Activated CD4-positive, alpha-beta memory T cell treated with anti-CD3 and anti-CD28 coated beads for 36 hours (primary cell): ENCODE results near the gene FAM9C. TPM values are rescaled to one million over a fixed set of nuclear protein-coding genes. Genes with fewer than 3 reads are reported as not detected.
"Not testable (repeated sequence)": the region's sequence is repeated elsewhere in the genome, so short reads cannot be mapped to it uniquely, and the experiment has no call there.

Source experiments
- CTCF ChIA-PET: fragments of 350-600 bp; sonication (Branson Sonifier 250); formaldehyde crosslinking; loops from one replicate; lab custom pipeline; 2021; ENCODE audit warnings: antibody characterized with exemption, inconsistent platforms; lab: Charles Lee
- POLR2A ChIA-PET: fragments of 350-600 bp; sonication (Branson Sonifier 250); formaldehyde crosslinking; loops from one replicate; lab custom pipeline; 2021; ENCODE audit warnings: antibody characterized with exemption; lab: Charles Lee
- DNase-seq: peaks from one replicate; pipeline ENCODE4 v3.0.0-alpha.2; 2020
- H3K27ac Mint-ChIP-seq: one replicate; pipeline ENCODE4 v1.8.0; 2021; ENCODE audit warnings: mixed read lengths
- H3K27me3 Mint-ChIP-seq: one replicate; pipeline ENCODE4 v1.8.0; 2021; ENCODE audit warnings: mixed read lengths
- H3K36me3 Mint-ChIP-seq: one replicate; pipeline ENCODE4 v1.8.0; 2021; ENCODE audit warnings: mixed read lengths
- H3K4me1 Mint-ChIP-seq: one replicate; pipeline ENCODE4 v1.8.0; 2021; ENCODE audit warnings: low read depth, mixed read lengths
- H3K4me3 Mint-ChIP-seq: one replicate; pipeline ENCODE4 v1.8.0; 2021; ENCODE audit warnings: mild to moderate bottlenecking, mixed read lengths
- H3K9me3 Mint-ChIP-seq: one replicate; pipeline ENCODE4 v1.8.0; 2021; ENCODE audit warnings: mixed read lengths
- intact Hi-C: fragments of 100-400 bp; cut with micrococcal nuclease; formaldehyde crosslinking; loops from one replicate; pipeline ENCODE4 v1.15.1; 2023
- total RNA-seq, 2 experiments: library from RNA; stranded (reverse); gene quantifications; one replicate each; pipeline ENCODE4 v1.2.3, GENCODE V29; 2021

FAM9C gene
- total RNA-seq, 2 experiments from 2014 or later = 0.05 TPM; not detected in 1

GRCh38 chrX:13076176-13076961 lies 31.9 kb upstream of the FAM9C start:
- Mint-ChIP-seq H3K4me3 (no peak overlapping the region), H3K36me3 (no peaks in the 10 kb centered on the region), H3K4me1 (peaks cover 64% of the 10 kb centered on the region), H3K9me3 (no peaks in the 10 kb centered on the region), H3K27me3 (no peaks in the 10 kb centered on the region), H3K27ac (peak overlapping the region; percentile 83)
- POLR2A ChIA-PET = interaction anchor here (0.8 to 4.4 kb wide), 19 partner anchors 9 to 130 kb away, joined by 3 to 40 read pairs (median 5); partner anchors contain the start of gene TMSB4X
- DNase-seq = no peak
- CTCF ChIA-PET = interaction anchor here (0.8 to 2.1 kb wide), 6 partner anchors 11 to 129 kb away, joined by 3 to 13 read pairs (median 4); no protein-coding TSS in a partner anchor
- intact Hi-C loops = loop anchor here (1.0 to 5.0 kb wide), 7 partner anchors 11 to 91 kb away; partner anchors contain the start of gene FAM9C

DNA sequence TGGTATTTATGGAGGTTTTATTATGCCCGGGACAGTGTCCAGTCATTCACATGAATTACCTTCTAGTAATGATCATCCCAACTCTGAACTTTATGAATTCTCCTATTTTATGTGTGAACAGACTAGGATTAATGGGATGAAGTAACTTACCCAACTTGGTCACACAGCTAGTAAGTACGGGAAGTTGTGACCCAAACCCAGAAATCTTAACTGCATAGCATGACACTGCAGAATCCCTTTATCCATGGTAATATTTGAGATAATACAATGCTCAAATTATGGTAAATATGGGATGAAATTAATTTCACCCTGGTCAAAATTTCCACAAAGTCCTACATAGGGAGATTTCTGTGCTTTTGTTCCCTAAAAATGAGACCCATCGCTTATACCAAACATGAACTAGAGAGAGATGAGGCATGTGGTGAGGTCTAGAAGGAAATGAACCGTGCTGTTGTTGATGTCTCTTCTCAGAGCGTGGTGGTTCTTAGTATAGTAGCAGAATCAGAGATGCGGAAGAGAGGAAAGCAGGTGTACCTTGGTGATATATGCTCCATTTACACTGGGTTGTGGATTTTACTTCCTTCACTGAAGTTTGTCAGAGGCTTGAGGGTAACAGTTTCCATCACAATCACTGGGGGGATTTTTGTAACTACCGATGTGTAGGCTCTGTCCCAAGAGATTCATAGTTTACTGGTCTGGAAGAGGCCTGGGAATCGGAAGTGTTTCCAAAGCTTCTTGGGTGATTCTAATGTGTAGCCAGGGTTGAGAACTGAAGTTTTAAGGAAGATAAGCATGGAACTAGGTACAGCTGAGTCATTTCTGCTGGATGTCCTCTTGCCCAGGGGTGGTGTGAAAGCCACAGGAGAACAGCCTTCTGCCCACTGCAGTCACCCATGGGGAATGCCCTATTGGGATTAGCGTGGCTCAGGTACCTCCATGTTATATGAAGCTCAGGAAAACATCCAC lies 30.2 kb upstream of the FAM9C start:
- ChIA-PET CTCF (interaction anchor here (0.6 to 1.1 kb wide), 5 partner anchors 11 to 128 kb away, joined by 3 to 4 read pairs (median 3); no protein-coding TSS in a partner anchor), POLR2A (interaction anchor here (1.6 to 4.4 kb wide), 4 partner anchors 12 to 77 kb away, joined by 3 to 40 read pairs (median 18); no protein-coding TSS in a partner anchor)
- H3K36me3 Mint-ChIP-seq = peaks cover 2% of the 10 kb centered on the region
- intact Hi-C loops = loop anchor here (5.0 kb wide), 1 partner anchor 32 kb away; the partner anchor contains the start of gene FAM9C
- H3K27ac Mint-ChIP-seq = peak overlapping the region; percentile 73
- no peak overlapping the region for H3K4me3 Mint-ChIP-seq
- no peaks in the 10 kb centered on the region for H3K27me3 Mint-ChIP-seq
- peaks cover 2% of the 10 kb centered on the region for H3K9me3 Mint-ChIP-seq
- no peak for DNase-seq
- H3K4me1 Mint-ChIP-seq = peaks cover 46% of the 10 kb centered on the region

DNA sequence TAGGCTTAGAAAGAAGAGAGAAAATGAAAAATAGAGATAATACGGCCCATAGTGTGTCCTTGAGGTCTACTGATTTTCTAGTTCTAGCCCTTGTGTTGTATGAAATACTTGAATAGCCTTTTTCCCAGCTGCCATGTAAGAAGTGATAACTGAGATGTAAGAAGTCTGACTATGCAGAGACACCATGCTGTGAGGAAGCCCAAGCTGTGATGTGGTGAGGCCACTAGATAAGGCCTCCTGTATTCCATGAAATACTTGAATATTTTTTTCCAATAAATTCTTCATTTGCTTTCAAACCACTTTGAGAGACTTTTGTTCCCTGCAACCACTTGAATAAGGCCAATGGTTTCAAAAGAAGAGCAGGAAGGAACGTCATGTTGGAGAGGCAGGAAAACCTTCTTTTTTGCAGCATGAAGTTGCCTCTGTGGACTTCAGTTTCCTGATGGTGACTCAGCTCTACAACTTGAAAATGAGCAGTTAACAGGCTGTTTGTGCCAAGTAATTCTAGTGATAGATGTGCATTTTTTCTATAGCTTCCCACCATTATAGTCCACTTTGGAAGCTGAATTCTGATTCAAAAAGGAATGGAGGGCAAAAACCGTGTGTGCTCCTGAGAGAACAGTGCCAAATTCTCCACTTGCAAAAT lies 25.5 kb upstream of the FAM9C start:
- Mint-ChIP-seq H3K9me3 (peaks cover 10% of the 10 kb centered on the region), H3K36me3 (peaks cover 8% of the 10 kb centered on the region), H3K4me1 (peaks cover 24% of the 10 kb centered on the region), H3K27me3 (no peaks in the 10 kb centered on the region), H3K4me3 (no peak overlapping the region), H3K27ac (no peak overlapping the region)
- ChIA-PET CTCF (no interaction called here), POLR2A (no interaction called here)
- intact Hi-C loops = no loop called here
- no peak for DNase-seq

DNA sequence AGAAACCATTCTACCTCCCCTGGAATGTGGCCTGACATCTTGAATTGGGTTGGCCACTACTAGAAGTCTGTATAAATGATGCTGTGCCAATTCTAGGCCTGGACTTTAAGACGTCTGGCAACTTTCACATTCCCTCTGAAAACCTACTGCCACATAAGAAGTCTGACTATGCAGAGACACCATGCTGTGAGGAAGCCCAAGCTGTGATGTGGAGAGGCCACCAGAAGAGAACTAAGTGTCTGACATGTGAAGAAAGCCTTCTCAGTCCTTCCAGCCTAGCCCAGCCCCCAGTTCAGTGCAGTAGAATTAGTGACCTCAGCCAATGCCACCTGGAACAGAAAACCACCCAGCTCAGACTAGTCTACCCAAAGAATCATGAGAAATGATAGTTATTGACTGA lies 24.2 kb upstream of the FAM9C start:
- Mint-ChIP-seq H3K27ac (no peak overlapping the region), H3K27me3 (no peaks in the 10 kb centered on the region), H3K4me3 (no peak overlapping the region), H3K9me3 (peaks cover 10% of the 10 kb centered on the region), H3K4me1 (peaks cover 21% of the 10 kb centered on the region), H3K36me3 (peaks cover 8% of the 10 kb centered on the region)
- intact Hi-C loops = no loop called here
- CTCF ChIA-PET = no interaction called here
- DNase-seq = no peak
- POLR2A ChIA-PET = no interaction called here

DNA sequence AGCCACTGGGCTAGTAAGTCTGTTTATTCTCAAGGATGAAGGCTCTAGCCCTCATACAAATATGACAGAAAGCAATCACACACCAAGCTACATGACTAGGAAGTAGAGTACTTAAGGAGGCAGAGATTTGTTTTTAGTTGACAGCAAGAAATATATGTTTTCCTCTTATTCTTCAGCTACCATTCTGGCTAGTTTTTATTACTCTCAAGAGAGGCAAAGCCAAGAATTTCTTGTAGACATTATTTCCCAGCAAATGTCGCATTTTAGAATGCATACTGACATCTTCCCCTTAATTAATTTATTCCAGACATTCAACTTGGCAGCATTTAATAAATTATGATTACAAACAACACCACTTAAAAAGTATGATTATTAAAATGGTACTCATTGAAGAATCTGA lies 23.4 kb upstream of the FAM9C start:
- intact Hi-C loops = no loop called here
- Mint-ChIP-seq H3K4me1 (peaks cover 21% of the 10 kb centered on the region), H3K9me3 (peaks cover 16% of the 10 kb centered on the region), H3K27ac (no peak overlapping the region), H3K27me3 (no peaks in the 10 kb centered on the region), H3K36me3 (peaks cover 14% of the 10 kb centered on the region), H3K4me3 (no peak overlapping the region)
- POLR2A ChIA-PET = interaction anchor here (1.4 kb wide), 1 partner anchor 9 kb away, joined by 3 read pairs; no protein-coding TSS in a partner anchor
- no peak for DNase-seq
- CTCF ChIA-PET = interaction anchor here (1.6 kb wide), 1 partner anchor 24 kb away, joined by 3 read pairs; no protein-coding TSS in a partner anchor

GRCh38 chrX:13066391-13066790 lies 22.0 kb upstream of the FAM9C start:
- Mint-ChIP-seq H3K27me3 (no peaks in the 10 kb centered on the region), H3K9me3 (peaks cover 23% of the 10 kb centered on the region), H3K27ac (no peak overlapping the region), H3K36me3 (peaks cover 20% of the 10 kb centered on the region), H3K4me1 (peaks cover 24% of the 10 kb centered on the region), H3K4me3 (no peak overlapping the region)
- POLR2A ChIA-PET = no interaction called here
- intact Hi-C loops = no loop called here
- CTCF ChIA-PET = no interaction called here
- DNase-seq = no peak

DNA sequence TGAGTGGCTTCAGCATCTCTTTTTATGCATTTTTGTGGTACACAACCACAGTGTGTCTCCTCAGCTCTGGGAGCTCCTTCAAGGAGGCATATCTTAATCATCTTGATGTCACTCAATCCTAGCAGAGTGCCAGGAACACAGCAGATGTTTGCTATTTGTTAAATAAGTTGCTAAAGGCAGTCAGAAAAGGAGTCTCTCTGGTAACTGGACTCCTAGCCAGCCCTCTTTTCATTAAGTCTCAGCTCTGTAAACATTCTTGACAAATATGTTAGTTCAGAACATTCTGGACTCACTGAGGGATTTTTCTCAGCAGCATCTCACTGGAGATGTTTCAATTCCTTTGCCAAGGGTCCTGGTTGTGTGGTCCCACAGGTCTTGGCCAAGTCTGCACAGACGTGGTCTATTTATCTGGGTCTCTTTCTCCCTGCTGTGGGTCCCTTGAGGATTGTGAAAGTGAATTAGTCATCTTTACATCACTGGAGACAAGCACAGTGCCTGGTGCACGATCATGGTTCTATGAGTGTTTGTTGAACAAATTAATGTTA lies 20.3 kb upstream of the FAM9C start:
- ChIA-PET POLR2A (interaction anchor here (0.8 kb wide), 1 partner anchor 13 kb away, joined by 3 read pairs; no protein-coding TSS in a partner anchor), CTCF (no interaction called here)
- Mint-ChIP-seq H3K27me3 (no peaks in the 10 kb centered on the region), H3K4me1 (peaks cover 37% of the 10 kb centered on the region), H3K4me3 (no peak overlapping the region), H3K36me3 (peaks cover 23% of the 10 kb centered on the region), H3K27ac (no peak overlapping the region), H3K9me3 (peaks cover 26% of the 10 kb centered on the region)
- no peak for DNase-seq
- intact Hi-C loops = no loop called here

DNA sequence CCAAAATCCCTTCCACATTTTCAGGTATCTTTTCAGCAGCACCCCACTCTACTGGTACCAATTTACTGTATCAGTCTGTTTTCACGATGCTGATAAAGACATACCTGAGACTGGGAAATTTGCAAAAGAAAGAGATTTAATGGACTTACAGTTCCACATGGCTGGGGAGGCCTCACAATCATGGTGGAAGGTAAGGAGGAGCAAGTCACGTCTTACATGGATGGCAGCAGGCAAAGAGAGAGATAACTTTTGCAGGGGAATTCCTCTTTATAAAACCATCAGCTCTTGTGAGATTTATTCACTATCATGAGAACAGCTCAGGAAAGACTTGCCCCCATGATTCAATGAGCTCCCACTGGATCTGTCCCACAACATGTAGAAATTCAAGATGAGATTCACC lies 18.7 kb upstream of the FAM9C start:
- H3K36me3 Mint-ChIP-seq = peaks cover 16% of the 10 kb centered on the region
- intact Hi-C loops, DNase-seq, POLR2A ChIA-PET, H3K4me3 Mint-ChIP-seq, H3K27me3 Mint-ChIP-seq, H3K27ac Mint-ChIP-seq: not testable (repeated sequence)
- peaks cover 40% of the 10 kb centered on the region for H3K4me1 Mint-ChIP-seq
- peaks cover 18% of the 10 kb centered on the region for H3K9me3 Mint-ChIP-seq
- CTCF ChIA-PET = interaction anchor here (0.6 kb wide), 1 partner anchor 11 kb away, joined by 3 read pairs; no protein-coding TSS in a partner anchor

- H3K27me3 Mint-ChIP-seq, CTCF ChIA-PET, DNase-seq, intact Hi-C loops, H3K4me3 Mint-ChIP-seq, POLR2A ChIA-PET, H3K27ac Mint-ChIP-seq: not testable (repeated sequence)
- Mint-ChIP-seq H3K36me3 (peaks cover 16% of the 10 kb centered on the region), H3K4me1 (peaks cover 43% of the 10 kb centered on the region), H3K9me3 (peaks cover 18% of the 10 kb centered on the region)
These were observed 17.9 kb upstream of the FAM9C start for GRCh38 chrX:13062331-13062730.

- peaks cover 35% of the 10 kb centered on the region for H3K4me1 Mint-ChIP-seq
- DNase-seq, H3K4me3 Mint-ChIP-seq, intact Hi-C loops, POLR2A ChIA-PET, H3K27me3 Mint-ChIP-seq, CTCF ChIA-PET: not testable (repeated sequence)
- peaks cover 18% of the 10 kb centered on the region for H3K9me3 Mint-ChIP-seq
- peaks cover 16% of the 10 kb centered on the region for H3K36me3 Mint-ChIP-seq
- peak overlapping the region; percentile 33 for H3K27ac Mint-ChIP-seq
These were observed 16.8 kb upstream of the FAM9C start for GRCh38 chrX:13061215-13061708.
